ENCODE results near the gene TEX54.
"Not testable (repeated sequence)": the region's sequence is repeated elsewhere in the genome, so short reads cannot be mapped to it uniquely, and the experiment has no call there.

TEX54 gene

DNA sequence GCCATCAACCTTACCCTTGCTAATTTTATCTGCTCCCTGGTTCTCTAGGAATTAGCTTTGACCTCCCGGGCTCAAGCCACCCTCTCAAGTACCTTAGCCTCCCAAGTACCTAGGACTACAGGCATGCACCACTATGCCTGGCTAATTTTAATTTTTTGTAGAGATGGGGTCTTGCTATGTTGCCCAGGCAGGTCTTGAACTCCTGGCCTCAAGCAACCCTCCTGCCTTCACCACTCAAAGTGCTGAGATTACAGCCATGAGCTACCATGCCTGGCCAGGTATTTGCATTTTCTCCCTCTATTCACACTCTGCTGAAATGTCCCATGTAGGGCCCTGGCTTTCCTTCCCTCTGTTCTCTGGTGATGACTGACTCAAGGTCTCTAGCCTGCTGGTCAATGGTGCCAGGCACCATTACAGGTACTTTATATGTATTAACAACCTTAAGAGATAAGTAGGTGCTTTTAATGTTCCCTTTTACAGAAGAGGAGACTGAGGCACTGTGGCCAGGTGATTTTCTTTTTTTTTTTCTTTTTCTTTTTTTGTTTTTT lies 15.2 kb upstream of the TEX54 start:
- Histone ChIP-seq H2AFZ (ENCODE audit: low read depth) (no peak overlapping the region), H3K27me3 (ENCODE audit: insufficient read depth, low read depth) (no peaks in the 10 kb centered on the region), H3K79me2 (ENCODE audit: insufficient read depth, low read depth) (peaks cover 6% of the 10 kb centered on the region; the same call in 1 of the 2 replicates), H3K4me2 (no peak overlapping the region), H3K27ac (no peak overlapping the region; the same call in 1 of the 2 replicates), H4K20me1 (ENCODE audit: insufficient read depth) (peaks cover 6% of the 10 kb centered on the region; the same call in 1 of the 2 replicates), H3K36me3 (ENCODE audit: insufficient read depth) (peaks cover 2% of the 10 kb centered on the region; the same call in 1 of the 2 replicates), H3K4me3 (IDR thresholded peaks at IDR 0.05; ENCODE audit: insufficient read depth, low read depth, low read length) (no peak overlapping the region), H3K4me1 (ENCODE audit: low read depth, poor library complexity, severe bottlenecking) (peaks cover 47% of the 10 kb centered on the region), H3K9ac (no peak overlapping the region)
- TF ChIP-seq, protein P1, sequence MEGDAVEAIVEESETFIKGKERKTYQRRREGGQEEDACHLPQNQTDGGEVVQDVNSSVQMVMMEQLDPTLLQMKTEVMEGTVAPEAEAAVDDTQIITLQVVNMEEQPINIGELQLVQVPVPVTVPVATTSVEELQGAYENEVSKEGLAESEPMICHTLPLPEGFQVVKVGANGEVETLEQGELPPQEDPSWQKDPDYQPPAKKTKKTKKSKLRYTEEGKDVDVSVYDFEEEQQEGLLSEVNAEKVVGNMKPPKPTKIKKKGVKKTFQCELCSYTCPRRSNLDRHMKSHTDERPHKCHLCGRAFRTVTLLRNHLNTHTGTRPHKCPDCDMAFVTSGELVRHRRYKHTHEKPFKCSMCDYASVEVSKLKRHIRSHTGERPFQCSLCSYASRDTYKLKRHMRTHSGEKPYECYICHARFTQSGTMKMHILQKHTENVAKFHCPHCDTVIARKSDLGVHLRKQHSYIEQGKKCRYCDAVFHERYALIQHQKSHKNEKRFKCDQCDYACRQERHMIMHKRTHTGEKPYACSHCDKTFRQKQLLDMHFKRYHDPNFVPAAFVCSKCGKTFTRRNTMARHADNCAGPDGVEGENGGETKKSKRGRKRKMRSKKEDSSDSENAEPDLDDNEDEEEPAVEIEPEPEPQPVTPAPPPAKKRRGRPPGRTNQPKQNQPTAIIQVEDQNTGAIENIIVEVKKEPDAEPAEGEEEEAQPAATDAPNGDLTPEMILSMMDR (conservative IDR thresholded peaks at IDR 0.05; ENCODE audit: low read depth, low read length) = no peak

DNA sequence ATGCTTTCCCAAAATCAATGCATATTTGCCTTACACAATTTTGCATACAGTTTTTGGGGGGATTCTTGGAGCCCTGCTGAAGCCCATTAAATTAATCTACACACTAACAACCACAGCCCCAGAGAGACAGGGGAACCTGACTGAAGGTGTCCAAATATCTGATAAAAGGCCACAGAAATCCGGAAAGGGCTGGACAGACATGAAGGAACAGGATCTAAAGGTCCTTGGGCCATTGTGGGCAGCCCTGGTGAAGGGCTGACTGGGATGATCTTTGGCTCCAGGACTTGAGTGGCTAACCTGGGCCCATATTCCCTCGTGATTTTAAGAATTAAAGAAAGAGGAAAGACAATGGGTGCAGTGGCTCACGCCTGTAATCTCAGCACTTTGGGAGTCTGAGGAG lies 13.5 kb upstream of the TEX54 start:
- Histone ChIP-seq H3K36me3 (ENCODE audit: insufficient read depth) (no peaks in the 10 kb centered on the region), H2AFZ (ENCODE audit: low read depth) (no peak overlapping the region), H3K4me1 (ENCODE audit: low read depth, poor library complexity, severe bottlenecking) (peaks cover 40% of the 10 kb centered on the region), H3K27ac (no peak overlapping the region), H3K4me3 (IDR thresholded peaks at IDR 0.05; ENCODE audit: insufficient read depth, low read depth, low read length) (no peak overlapping the region), H3K4me2 (no peak overlapping the region), H4K20me1 (ENCODE audit: insufficient read depth) (no peaks in the 10 kb centered on the region), H3K79me2 (ENCODE audit: insufficient read depth, low read depth) (no peaks in the 10 kb centered on the region), H3K9ac (no peak overlapping the region), H3K27me3 (ENCODE audit: insufficient read depth, low read depth) (no peaks in the 10 kb centered on the region)
- TF ChIP-seq, protein P1 (conservative IDR thresholded peaks at IDR 0.05; ENCODE audit: low read depth, low read length) = no peak

DNA sequence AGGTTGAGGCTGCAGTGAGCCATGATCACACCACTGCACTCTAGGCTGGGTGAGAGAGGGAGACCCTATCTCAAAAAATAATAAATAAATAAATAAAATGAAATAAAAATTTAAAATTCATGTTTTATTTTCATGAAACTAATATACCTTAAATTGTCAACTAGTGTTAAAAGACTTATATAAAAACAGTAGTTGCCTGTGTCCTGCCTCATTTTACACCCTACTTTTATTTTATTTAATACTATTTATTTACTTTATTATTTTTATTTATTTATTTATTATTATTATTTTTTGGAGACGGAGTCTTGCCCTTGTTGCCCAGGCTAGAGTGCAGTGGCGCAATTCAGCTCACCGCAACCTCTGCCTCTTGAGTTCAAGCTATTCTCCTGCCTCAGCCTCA lies 11.5 kb upstream of the TEX54 start:
- TF ChIP-seq, protein P1 (conservative IDR thresholded peaks at IDR 0.05; ENCODE audit: low read depth, low read length) = no peak
- no peaks in the 10 kb centered on the region for H3K36me3 ChIP-seq (ENCODE audit: insufficient read depth)

DNA sequence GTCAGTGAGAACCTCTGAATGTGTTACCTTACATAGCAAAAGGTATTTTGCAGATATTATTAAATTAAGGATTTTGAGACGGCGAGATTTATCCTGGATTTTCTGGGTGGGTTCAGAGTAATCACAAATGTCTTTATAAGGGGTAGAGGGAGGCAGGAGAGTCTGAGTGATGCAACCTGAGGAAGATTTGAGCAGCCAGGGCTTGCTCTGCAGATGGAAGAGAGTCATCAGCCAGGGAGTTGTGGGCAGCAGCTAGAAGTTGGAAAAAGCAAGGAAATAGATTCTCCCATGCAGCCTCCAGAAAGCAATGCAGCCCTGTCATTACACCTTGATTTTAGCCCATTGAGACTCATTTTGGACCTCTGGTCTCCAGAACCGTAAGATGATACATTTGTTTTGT lies 10.8 kb upstream of the TEX54 start:
- peaks cover 21% of the 10 kb centered on the region for H3K4me1 ChIP-seq (ENCODE audit: low read depth, poor library complexity, severe bottlenecking)
- no peaks in the 10 kb centered on the region for H4K20me1 ChIP-seq (ENCODE audit: insufficient read depth)
- H3K4me3 ChIP-seq (IDR thresholded peaks at IDR 0.05; ENCODE audit: insufficient read depth, low read depth, low read length) = no peak overlapping the region
- no peak overlapping the region; the same call in 1 of the 2 replicates for H3K27ac ChIP-seq
- no peaks in the 10 kb centered on the region for H3K36me3 ChIP-seq (ENCODE audit: insufficient read depth)
- H3K79me2 ChIP-seq (ENCODE audit: insufficient read depth, low read depth) = peaks cover 11% of the 10 kb centered on the region
- no peak overlapping the region for H3K4me2 ChIP-seq
- TF ChIP-seq, protein P1 (conservative IDR thresholded peaks at IDR 0.05; ENCODE audit: low read depth, low read length) = no peak
- H3K27me3 ChIP-seq (ENCODE audit: insufficient read depth, low read depth) = no peaks in the 10 kb centered on the region
- no peak overlapping the region for H2AFZ ChIP-seq (ENCODE audit: low read depth)
- H3K9ac ChIP-seq = no peak overlapping the region

More for the DNA sequence above, 11.5 kb upstream of the TEX54 start:
- Histone ChIP-seq H3K4me1 (ENCODE audit: low read depth, poor library complexity, severe bottlenecking) (peaks cover 24% of the 10 kb centered on the region), H3K9ac (no peak overlapping the region), H3K27ac (no peak overlapping the region), H4K20me1 (ENCODE audit: insufficient read depth) (no peaks in the 10 kb centered on the region), H3K4me3 (IDR thresholded peaks at IDR 0.05; ENCODE audit: insufficient read depth, low read depth, low read length) (no peak overlapping the region), H3K79me2 (ENCODE audit: insufficient read depth, low read depth) (peaks cover 4% of the 10 kb centered on the region; the same call in 1 of the 2 replicates), H2AFZ (ENCODE audit: low read depth) (no peak overlapping the region), H3K4me2 (no peak overlapping the region), H3K27me3 (ENCODE audit: insufficient read depth, low read depth) (no peaks in the 10 kb centered on the region)

DNA sequence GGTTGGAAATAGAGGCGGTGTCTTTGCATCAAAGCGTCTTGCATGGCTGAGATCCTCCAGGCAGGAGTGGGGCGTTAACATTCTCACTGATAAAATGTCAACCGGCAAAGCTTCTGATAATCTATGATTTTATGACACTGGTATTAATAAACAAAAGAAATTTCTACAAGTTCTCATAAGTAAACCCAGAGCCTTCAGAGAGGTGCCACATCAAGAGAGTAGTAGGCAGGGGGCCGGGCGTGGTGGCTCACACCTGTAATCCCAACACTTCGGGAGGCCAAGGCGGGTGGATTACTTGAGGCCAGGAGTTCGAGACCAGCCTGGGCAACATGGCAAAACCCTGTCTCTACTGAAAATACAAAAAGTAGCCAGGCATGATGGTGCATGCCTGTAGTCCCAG lies 10.2 kb upstream of the TEX54 start:
- H3K27me3 ChIP-seq (ENCODE audit: insufficient read depth, low read depth); H4K20me1 ChIP-seq (ENCODE audit: insufficient read depth); H3K4me3 ChIP-seq (IDR thresholded peaks at IDR 0.05; ENCODE audit: insufficient read depth, low read depth, low read length); H3K36me3 ChIP-seq (ENCODE audit: insufficient read depth): not testable (repeated sequence)
- peak overlapping the region; percentile 90; the same call in 1 of the 2 replicates for H3K4me2 ChIP-seq
- H3K4me1 ChIP-seq (ENCODE audit: low read depth, poor library complexity, severe bottlenecking) = peaks cover 27% of the 10 kb centered on the region
- peak overlapping the region; percentile 86 for H3K9ac ChIP-seq
- H3K79me2 ChIP-seq (ENCODE audit: insufficient read depth, low read depth) = peaks cover 16% of the 10 kb centered on the region
- peak overlapping the region; percentile 51 for H2AFZ ChIP-seq (ENCODE audit: low read depth)
- peak overlapping the region; percentile 95 for H3K27ac ChIP-seq
